OCI-LY1 (cell line): ENCODE results near the gene IQGAP2.

Experiments
- H2AFZ ChIP-seq: fragments of 200-600 bp; sonication (generic), shearing (Covaris generic); 2 replicates; pipeline ENCODE4 v1.6.0; 2014; ENCODE audit warnings: antibody characterized with exemption, mild to moderate bottlenecking, low read length
- H3F3A ChIP-seq: fragments of 200-600 bp; sonication (generic), shearing (Covaris generic); 2 replicates; pipeline ENCODE4 v1.6.0; 2014; ENCODE audit warnings: mild to moderate bottlenecking, antibody characterized with exemption, low read length, moderate library complexity; ENCODE audit not compliant: insufficient read depth
- H3K27ac ChIP-seq: fragments of 200-600 bp; sonication (generic); 2 replicates; pipeline ENCODE4 v1.5.1; 2014; ENCODE audit warnings: low read length, mixed run types, mild to moderate bottlenecking, low read depth; ENCODE audit not compliant: poor library complexity, severe bottlenecking
- H3K27me3 ChIP-seq: fragments of 200-600 bp; sonication (generic); 2 replicates; pipeline ENCODE4 v1.6.0; 2014; ENCODE audit warnings: antibody characterized with exemption, mild to moderate bottlenecking, low read length, moderate library complexity; ENCODE audit not compliant: insufficient read depth
- H3K36me3 ChIP-seq: fragments of 200-600 bp; sonication (generic); 2 replicates; pipeline ENCODE4 v1.6.1; 2014; ENCODE audit warnings: mild to moderate bottlenecking, antibody characterized with exemption, low read length, moderate library complexity, mixed read lengths; ENCODE audit not compliant: insufficient read depth
- H3K4me1 ChIP-seq: fragments of 200-600 bp; sonication (generic); 2 replicates; pipeline ENCODE4 v1.5.1; 2014; ENCODE audit warnings: mild to moderate bottlenecking, low read length, moderate library complexity; ENCODE audit not compliant: insufficient read depth, severe bottlenecking
- H3K4me2 ChIP-seq: fragments of 200-600 bp; sonication (generic), shearing (Covaris generic); 2 replicates; pipeline ENCODE4 v1.6.1; 2014; ENCODE audit warnings: low read length
- H3K4me3 ChIP-seq: fragments of 200-600 bp; sonication (generic); 2 replicates; pipeline ENCODE4 v1.5.1; 2014; ENCODE audit warnings: low read length, low read depth, mild to moderate bottlenecking, mixed read lengths; ENCODE audit not compliant: poor library complexity, severe bottlenecking
- H3K79me2 ChIP-seq: fragments of 200-600 bp; shearing (Covaris generic); 2 replicates; pipeline ENCODE4 v1.6.1; 2016; ENCODE audit warnings: mixed run types, low read length, mixed read lengths; ENCODE audit not compliant: insufficient read depth
- H3K9ac ChIP-seq: fragments of 200-600 bp; sonication (generic), shearing (Covaris generic); 2 replicates; pipeline ENCODE4 v1.6.1; 2014; ENCODE audit warnings: mild to moderate bottlenecking, low read length, mixed read lengths
- H3K9me2 ChIP-seq: fragments of 200-600 bp; sonication (generic), shearing (Covaris generic); 2 replicates; pipeline ENCODE4 v1.6.1; 2014; ENCODE audit warnings: low read depth, mild to moderate bottlenecking, low read length, mixed read lengths
- H3K9me3 ChIP-seq: fragments of 200-600 bp; shearing (Covaris generic); 2 replicates; pipeline ENCODE4 v1.6.1; 2014; ENCODE audit warnings: low read length, mixed read lengths
- H4K20me1 ChIP-seq: fragments of 200-600 bp; sonication (generic), shearing (Covaris generic); 2 replicates; pipeline ENCODE4 v1.6.0; 2016; ENCODE audit warnings: mild to moderate bottlenecking, low read length; ENCODE audit not compliant: insufficient read depth
- EZH2 ChIP-seq: fragments of 200-600 bp; sonication (generic), shearing (Covaris generic); IDR thresholded peaks from 2 replicates; pipeline ENCODE4 v1.8.0; 2017; ENCODE audit warnings: borderline replicate concordance, mixed run types, mild to moderate bottlenecking, antibody characterized with exemption, low read length, moderate library complexity, mixed read lengths
- TF ChIP-seq, protein P1 (sequence below): fragments of 200-600 bp; sonication (generic), shearing (Covaris generic); IDR thresholded peaks from 2 replicates; pipeline ENCODE4 v1.5.1; 2017; ENCODE audit warnings: mild to moderate bottlenecking, antibody characterized with exemption, low read length, moderate library complexity, mixed read lengths

Gene IQGAP2

DNA sequence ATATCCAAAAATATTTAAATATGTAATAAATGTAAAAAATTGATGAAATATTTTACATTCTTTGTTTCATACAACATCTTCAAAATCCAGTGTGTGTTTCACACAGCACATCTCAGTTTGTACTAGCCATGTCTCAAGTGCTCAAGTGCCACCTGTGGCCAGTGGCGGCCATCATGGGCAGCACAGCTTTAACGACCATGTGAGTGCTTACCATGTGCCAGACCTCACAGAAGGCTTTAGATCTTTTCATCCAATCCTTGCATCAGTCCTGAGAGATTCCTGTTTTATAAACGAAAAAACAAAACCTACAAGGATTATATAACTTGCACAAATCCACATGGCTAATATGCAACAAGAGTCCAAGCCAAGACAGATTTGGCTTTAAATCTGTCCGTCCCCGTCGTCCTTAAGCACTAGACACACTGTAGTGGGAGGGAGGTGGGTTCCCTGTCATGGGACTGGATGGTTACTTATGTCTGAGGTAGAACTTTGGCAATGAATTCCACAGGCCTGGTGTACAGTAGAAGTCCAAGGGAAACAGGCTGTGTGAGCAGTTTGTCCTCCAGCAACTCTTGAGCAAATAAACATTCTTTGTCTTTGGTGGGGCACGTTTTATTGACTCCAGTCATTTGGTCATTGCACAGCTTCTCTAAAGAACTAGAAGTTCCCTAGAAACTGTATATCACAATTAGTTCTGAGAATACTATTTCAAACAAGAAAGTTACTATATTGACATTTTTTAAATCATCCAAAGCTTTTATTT lies 287.8 kb downstream of the IQGAP2 start:
- H3F3A ChIP-seq, result no peaks in the 10 kb centered on the region
- H3K36me3 ChIP-seq, result no peaks in the 10 kb centered on the region
- no peaks in the 10 kb centered on the region for H3K9me3 ChIP-seq
- H4K20me1 ChIP-seq, result no peaks in the 10 kb centered on the region
- H3K4me2 ChIP-seq, result no peak overlapping the region
- no peak overlapping the region for H3K4me3 ChIP-seq
- TF ChIP-seq, protein P1, sequence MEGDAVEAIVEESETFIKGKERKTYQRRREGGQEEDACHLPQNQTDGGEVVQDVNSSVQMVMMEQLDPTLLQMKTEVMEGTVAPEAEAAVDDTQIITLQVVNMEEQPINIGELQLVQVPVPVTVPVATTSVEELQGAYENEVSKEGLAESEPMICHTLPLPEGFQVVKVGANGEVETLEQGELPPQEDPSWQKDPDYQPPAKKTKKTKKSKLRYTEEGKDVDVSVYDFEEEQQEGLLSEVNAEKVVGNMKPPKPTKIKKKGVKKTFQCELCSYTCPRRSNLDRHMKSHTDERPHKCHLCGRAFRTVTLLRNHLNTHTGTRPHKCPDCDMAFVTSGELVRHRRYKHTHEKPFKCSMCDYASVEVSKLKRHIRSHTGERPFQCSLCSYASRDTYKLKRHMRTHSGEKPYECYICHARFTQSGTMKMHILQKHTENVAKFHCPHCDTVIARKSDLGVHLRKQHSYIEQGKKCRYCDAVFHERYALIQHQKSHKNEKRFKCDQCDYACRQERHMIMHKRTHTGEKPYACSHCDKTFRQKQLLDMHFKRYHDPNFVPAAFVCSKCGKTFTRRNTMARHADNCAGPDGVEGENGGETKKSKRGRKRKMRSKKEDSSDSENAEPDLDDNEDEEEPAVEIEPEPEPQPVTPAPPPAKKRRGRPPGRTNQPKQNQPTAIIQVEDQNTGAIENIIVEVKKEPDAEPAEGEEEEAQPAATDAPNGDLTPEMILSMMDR, result no peak
- TF ChIP-seq EZH2, result no peak
- no peak overlapping the region for H2AFZ ChIP-seq
- H3K9ac ChIP-seq, result no peak overlapping the region
- no peaks in the 10 kb centered on the region for H3K79me2 ChIP-seq
- no peaks in the 10 kb centered on the region for H3K4me1 ChIP-seq
- no peak overlapping the region for H3K27ac ChIP-seq
- no peaks in the 10 kb centered on the region for H3K27me3 ChIP-seq
- no peaks in the 10 kb centered on the region for H3K9me2 ChIP-seq

DNA sequence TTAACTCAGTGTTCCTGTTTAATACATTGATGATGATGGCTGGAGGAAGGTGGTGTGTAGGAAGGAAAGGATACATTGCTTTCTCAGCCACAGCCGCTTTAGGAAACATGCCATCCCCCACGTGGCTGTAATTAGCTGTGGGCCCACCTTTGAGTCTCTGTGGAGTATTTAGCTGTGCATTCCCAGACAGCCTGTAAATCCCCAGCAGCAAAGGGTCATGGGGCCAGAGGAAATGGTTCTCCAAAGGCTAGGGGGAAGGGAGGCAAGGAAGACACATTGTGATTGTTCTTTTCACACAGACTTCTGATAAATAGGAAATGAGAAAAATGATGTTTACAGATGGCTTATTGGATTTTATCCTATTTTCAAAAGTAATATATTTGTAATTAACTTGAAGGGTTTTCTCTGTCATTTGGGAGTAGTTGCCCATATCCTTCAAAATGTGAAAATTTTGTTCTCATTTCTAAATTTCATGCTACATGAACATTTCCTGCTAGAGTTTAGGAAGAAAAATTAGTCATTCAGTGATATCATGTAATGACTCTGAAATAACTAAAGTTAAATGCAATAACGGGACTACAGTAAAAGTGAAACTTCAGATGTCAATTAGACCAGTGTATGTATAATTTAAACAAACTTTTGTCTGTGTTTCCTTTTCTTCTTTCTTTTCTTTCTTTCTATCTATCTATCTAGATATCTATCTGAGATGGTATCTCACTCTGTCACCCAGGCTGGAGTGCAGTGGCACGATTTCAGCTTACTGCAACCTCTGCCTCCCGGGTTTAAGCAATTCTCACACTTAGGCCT lies 288.6 kb downstream of the IQGAP2 start:
- Histone ChIP-seq H3K4me2 (no peak overlapping the region), H3K27me3 (no peaks in the 10 kb centered on the region), H3K27ac (no peak overlapping the region), H3K4me3 (no peak overlapping the region), H3K79me2 (no peaks in the 10 kb centered on the region), H2AFZ (no peak overlapping the region), H3K36me3 (no peaks in the 10 kb centered on the region), H3K9me3 (no peaks in the 10 kb centered on the region), H3K9me2 (no peaks in the 10 kb centered on the region), H4K20me1 (no peaks in the 10 kb centered on the region), H3K9ac (no peak overlapping the region), H3F3A (no peaks in the 10 kb centered on the region), H3K4me1 (no peaks in the 10 kb centered on the region)
- TF ChIP-seq, protein P1, result no peak
- TF ChIP-seq EZH2, result no peak

DNA sequence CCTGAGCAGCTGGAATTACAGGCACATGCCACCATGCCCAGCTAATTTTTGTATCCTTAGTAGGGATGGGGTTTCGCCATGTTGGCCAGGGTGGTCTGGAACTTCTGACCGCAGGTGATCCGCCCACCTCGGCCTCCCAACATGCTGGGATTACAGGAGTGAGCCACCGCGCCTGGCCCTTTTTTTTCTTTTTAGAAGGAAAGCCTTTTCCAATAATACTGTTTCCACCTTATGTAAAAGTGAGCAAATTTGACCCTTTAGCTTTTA lies 289.1 kb downstream of the IQGAP2 start:
- Histone ChIP-seq H3K9me3 (no peaks in the 10 kb centered on the region), H3K9ac (no peak overlapping the region), H3K27me3 (no peaks in the 10 kb centered on the region), H3F3A (no peaks in the 10 kb centered on the region), H3K4me2 (no peak overlapping the region), H3K79me2 (no peaks in the 10 kb centered on the region), H3K36me3 (no peaks in the 10 kb centered on the region), H4K20me1 (no peaks in the 10 kb centered on the region), H3K27ac (no peak overlapping the region), H3K9me2 (no peaks in the 10 kb centered on the region), H3K4me3 (no peak overlapping the region), H2AFZ (no peak overlapping the region), H3K4me1 (no peaks in the 10 kb centered on the region)
- TF ChIP-seq EZH2, result no peak
- TF ChIP-seq, protein P1, result no peak
